HTERT RPE-1 (cell line): ENCODE measurements around the gene ACTR3.

Experiments used
- in situ Hi-C: fragments of 300-500 bp; cut with MboI; formaldehyde crosslinking; loops from 4 replicates; pipeline ENCODE4 v1.14.3; 2020; ENCODE audit warnings: low sequenced_read_pairs

ACTR3 gene

GRCh38 chr2:113996671-113997594 is 107.0 kb downstream of the ACTR3 start:
- in situ Hi-C loops = no loop called here

GRCh38 chr2:114001152-114001551 is 111.3 kb downstream of the ACTR3 start:
- in situ Hi-C loops = no loop called here

GRCh38 chr2:114001937-114002336 is 112.0 kb downstream of the ACTR3 start:
- in situ Hi-C loops = no loop called here

- in situ Hi-C loops = no loop called here
These were observed 115.4 kb downstream of the ACTR3 start for GRCh38 chr2:114005110-114005783.

GRCh38 chr2:114006460-114006859 is 116.6 kb downstream of the ACTR3 start:
- in situ Hi-C loops = no loop called here

GRCh38 chr2:114007436-114007835 is 117.5 kb downstream of the ACTR3 start:
- in situ Hi-C loops = no loop called here

- in situ Hi-C loops = no loop called here
These were observed 118.8 kb downstream of the ACTR3 start for GRCh38 chr2:114008720-114009119.

- in situ Hi-C loops = no loop called here
These were observed 119.5 kb downstream of the ACTR3 start for GRCh38 chr2:114009205-114009944.

- in situ Hi-C loops = no loop called here
These were observed 120.1 kb downstream of the ACTR3 start for GRCh38 chr2:114010001-114010400.

GRCh38 chr2:114011713-114012112 is 121.8 kb downstream of the ACTR3 start:
- in situ Hi-C loops = no loop called here
